ENCODE measurements around the gene IMPA2. TPM values are rescaled to one million over a fixed set of nuclear protein-coding genes. Genes with fewer than 3 reads are reported as not detected.

Gene IMPA2
- total and polyA plus RNA-seq, 2 experiments from 2014 or later: 75.6 to 130 TPM

- H3K27ac ChIP-seq: no peak overlapping the region
- H2AFZ ChIP-seq: no peak overlapping the region
- H4K20me1 ChIP-seq (ENCODE audit: insufficient read depth, poor library complexity, severe bottlenecking): no peaks in the 10 kb centered on the region
- DNase-seq (ENCODE audit: low spot score): no peak
- no peaks in the 10 kb centered on the region for H3K9me3 ChIP-seq (ENCODE audit: low read depth)
- 78% methylated on average over 2 of the region's 2 CpGs for WGBS (ENCODE audit: low lambda C conversion rate, missing lambda C conversion rate)
- no peak overlapping the region for H3K4me3 ChIP-seq
- no peaks in the 10 kb centered on the region for H3K27me3 ChIP-seq
- no peak overlapping the region for H3K4me2 ChIP-seq
- no peak for TF ChIP-seq EZH2phosphoT487 (IDR thresholded peaks at IDR 0.05; ENCODE audit: low read depth, severe bottlenecking, unreplicated experiment)
- TF ChIP-seq CTCF (IDR thresholded peaks at IDR 0.05; ENCODE audit: poor library complexity): no peak
- TF ChIP-seq EZH2 (IDR thresholded peaks at IDR 0.05; ENCODE audit: borderline replicate concordance): no peak
- no peaks in the 10 kb centered on the region for H3K9me2 ChIP-seq (replicated peaks; ENCODE audit: insufficient read depth)
- no peaks in the 10 kb centered on the region for H3K4me1 ChIP-seq (ENCODE audit: insufficient read depth)
- H3K79me2 ChIP-seq: no peaks in the 10 kb centered on the region
- no peaks in the 10 kb centered on the region for H3K36me3 ChIP-seq (replicated peaks; ENCODE audit: insufficient read depth, low read depth)
Observed at GRCh38 chr18:12053289-12053688, 72.0 kb downstream of the IMPA2 start.

DNA sequence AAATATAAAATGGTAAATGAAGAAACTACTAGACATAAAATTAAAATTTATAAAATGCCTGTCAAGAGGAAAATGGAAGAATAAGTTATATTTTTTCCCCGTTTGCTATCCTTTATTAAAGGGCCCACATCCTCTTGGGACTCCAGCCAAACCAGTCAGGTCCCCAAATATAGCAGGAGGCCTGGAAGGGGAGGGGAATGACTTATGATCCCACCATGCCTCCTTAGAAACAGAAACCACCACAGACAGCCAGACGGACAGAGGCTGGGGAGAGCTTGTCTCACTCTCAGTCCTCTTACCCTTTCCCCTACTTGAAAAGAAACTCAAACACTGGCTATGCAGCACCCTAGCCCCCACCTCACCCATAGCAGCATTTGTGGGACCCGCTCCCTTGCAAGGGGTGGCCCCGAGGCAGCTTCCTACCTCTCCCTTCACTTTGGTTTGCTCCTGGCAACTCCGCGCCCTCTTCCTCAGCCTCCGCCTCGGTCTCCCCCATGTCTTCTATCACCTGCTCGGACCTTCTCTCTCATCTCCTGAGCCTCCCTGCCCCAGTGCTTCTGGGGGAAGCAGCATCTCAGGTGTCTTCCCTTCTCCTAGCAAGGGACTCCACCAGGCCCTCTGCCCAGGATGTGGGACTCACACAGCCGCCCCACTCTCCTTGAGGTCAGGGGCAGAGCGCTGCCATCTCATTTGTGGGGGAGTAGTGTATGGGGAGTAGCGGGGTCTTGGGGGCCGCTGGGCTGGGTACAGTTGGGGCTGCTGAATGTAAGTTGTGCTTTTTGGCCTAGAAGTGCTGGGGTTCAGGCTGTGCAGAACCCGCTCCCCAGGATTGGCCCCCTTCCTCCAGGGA, 75.0 kb downstream of the IMPA2 start:
- Histone ChIP-seq H3K27me3 (no peaks in the 10 kb centered on the region), H4K20me1 (ENCODE audit: insufficient read depth, poor library complexity, severe bottlenecking) (no peaks in the 10 kb centered on the region), H3K9me3 (ENCODE audit: low read depth) (no peaks in the 10 kb centered on the region), H2AFZ (no peak overlapping the region), H3K9me2 (replicated peaks; ENCODE audit: insufficient read depth) (no peaks in the 10 kb centered on the region), H3K4me2 (no peak overlapping the region), H3K4me3 (no peak overlapping the region), H3K27ac (no peak overlapping the region), H3K79me2 (no peaks in the 10 kb centered on the region), H3K36me3 (replicated peaks; ENCODE audit: insufficient read depth, low read depth) (no peaks in the 10 kb centered on the region), H3K4me1 (ENCODE audit: insufficient read depth) (no peaks in the 10 kb centered on the region)
- DNase-seq (ENCODE audit: low spot score): no peak
- no peak for TF ChIP-seq CTCF (IDR thresholded peaks at IDR 0.05; ENCODE audit: poor library complexity)
- no peak for TF ChIP-seq EZH2phosphoT487 (IDR thresholded peaks at IDR 0.05; ENCODE audit: low read depth, severe bottlenecking, unreplicated experiment)
- TF ChIP-seq EZH2 (IDR thresholded peaks at IDR 0.05; ENCODE audit: borderline replicate concordance): no peak
- 85% methylated on average over 12 of the region's 14 CpGs for WGBS (ENCODE audit: low lambda C conversion rate, missing lambda C conversion rate)

DNA sequence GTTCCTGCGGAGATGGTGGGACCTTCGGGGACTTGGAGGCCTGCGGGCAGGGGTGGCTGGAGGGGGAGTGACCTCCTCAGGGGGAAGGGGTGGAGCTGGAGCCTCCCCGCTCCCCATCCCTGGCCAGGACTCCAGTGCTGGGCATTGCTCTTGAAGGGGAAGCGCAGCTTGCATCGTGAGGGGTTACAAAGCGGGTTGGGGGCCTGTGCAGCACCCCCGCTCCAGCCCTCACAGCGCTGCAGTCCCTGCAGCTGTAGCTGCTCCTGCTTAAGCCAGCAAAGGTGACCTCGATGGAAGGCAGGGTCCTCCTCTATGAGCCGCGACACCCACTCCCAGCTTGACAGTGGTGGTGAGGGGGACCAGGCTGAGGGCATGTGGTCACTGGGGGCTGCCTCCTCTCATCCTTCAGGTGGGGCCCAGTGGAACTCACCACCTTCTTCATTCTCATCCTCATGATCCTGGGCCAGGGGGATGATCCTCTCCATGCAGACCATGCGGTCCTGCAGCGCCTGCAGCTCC, 75.6 kb downstream of the IMPA2 start:
- H2AFZ ChIP-seq: no peak overlapping the region
- H3K27ac ChIP-seq: no peak overlapping the region
- WGBS (ENCODE audit: low lambda C conversion rate, missing lambda C conversion rate): 78% methylated on average over 12 of the region's 14 CpGs
- no peak for TF ChIP-seq EZH2phosphoT487 (IDR thresholded peaks at IDR 0.05; ENCODE audit: low read depth, severe bottlenecking, unreplicated experiment)
- no peak for TF ChIP-seq EZH2 (IDR thresholded peaks at IDR 0.05; ENCODE audit: borderline replicate concordance)
- TF ChIP-seq CTCF (IDR thresholded peaks at IDR 0.05; ENCODE audit: poor library complexity): no peak
- no peaks in the 10 kb centered on the region for H3K36me3 ChIP-seq (replicated peaks; ENCODE audit: insufficient read depth, low read depth)
- no peaks in the 10 kb centered on the region for H3K79me2 ChIP-seq
- no peaks in the 10 kb centered on the region for H4K20me1 ChIP-seq (ENCODE audit: insufficient read depth, poor library complexity, severe bottlenecking)
- H3K9me3 ChIP-seq (ENCODE audit: low read depth): no peaks in the 10 kb centered on the region
- no peak for DNase-seq (ENCODE audit: low spot score)
- H3K27me3 ChIP-seq: no peaks in the 10 kb centered on the region
- no peaks in the 10 kb centered on the region for H3K9me2 ChIP-seq (replicated peaks; ENCODE audit: insufficient read depth)
- H3K4me2 ChIP-seq: no peak overlapping the region
- H3K4me1 ChIP-seq (ENCODE audit: insufficient read depth): no peaks in the 10 kb centered on the region
- H3K4me3 ChIP-seq: no peak overlapping the region

All from hepatocyte (in vitro differentiated cells).